HG03520 (cell line): ENCODE results near the gene HOXB4.

Source experiments
- ATAC-seq: cut with Tn5 transposase; IDR thresholded peaks from one replicate; pipeline ENCODE4 v1.9.1; 2021; ENCODE audit warnings: mild to moderate bottlenecking, moderate library complexity; ENCODE audit not compliant: unreplicated experiment

Gene HOXB4

DNA sequence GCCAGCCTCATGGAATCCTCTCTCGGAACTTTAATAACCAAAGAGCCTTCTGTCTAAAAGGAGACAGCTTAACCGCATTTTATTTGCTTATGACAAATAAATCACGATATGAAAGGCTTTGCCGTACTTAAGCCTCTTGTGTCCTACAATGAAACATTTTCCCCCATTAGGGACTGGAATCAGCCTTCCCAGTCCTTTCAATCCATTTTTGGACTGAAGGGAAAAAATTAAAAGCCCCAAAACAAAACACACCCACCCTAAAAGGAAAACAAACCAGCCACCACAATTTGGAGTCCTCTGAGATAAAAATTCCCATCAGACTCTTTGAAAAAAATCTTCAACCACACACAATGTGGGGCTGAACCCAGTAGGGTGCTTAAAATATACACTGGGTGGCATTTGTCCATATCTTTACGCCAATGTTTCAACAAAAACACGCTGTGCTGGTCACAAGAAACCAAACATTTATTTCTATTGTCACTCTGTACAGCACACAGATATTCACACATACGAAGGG, 3.0 kb downstream of the HOXB4 start:
- ATAC-seq, result no peak

DNA sequence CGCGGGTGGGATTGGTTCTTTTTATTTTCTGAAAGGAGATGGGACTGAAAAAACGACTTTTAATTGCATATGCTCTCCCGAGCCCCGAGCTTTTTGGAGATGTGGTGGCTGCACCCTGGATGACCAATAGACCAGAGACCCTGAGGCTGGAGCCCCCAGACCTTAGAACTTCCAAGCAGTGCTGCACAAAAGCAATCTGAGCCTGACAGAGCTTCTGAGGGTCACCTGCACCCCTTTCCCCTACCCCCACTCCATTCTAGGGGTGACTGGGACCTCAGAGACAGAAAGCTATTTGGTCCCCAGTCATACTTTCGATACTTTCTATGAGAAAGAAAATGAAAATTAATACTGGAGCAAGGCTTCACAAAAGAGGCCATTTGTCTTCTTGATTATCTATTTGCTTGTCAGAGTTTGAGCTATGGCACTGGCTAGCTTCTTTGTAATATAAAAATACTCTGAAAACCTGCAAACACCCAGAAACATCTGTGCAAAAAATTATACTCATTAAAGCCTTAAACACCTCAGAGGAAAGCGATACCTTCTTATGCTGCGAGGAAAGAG, 3.6 kb downstream of the HOXB4 start:
- no peak for ATAC-seq

DNA sequence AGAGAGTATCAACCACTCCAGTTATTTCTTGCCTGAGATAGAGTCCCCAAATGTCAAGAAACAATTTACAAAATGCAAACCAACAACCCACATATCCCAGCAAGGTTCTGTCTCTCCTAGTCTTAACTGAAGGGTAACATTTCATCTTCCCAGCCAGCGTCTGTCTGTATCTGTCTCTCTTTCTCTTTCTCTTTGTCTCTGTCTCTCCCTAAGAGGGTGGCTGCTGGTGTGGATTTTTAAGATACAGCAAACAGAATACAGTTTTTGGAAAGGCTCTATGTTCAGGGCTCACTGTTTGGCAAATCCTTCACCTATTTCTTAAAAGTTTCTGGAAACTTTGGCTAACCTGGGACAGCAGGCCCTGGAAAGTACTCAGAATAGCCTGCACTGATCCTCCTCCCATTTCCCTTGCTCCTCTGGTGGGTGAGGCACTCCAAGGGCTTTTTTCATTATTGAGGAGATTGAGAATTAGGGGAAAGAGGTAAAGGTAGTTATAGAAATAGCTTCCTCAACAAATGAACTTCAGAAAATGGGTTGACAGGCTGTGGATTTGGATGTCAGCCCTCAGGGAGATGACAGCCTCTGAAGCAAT, 6.2 kb downstream of the HOXB4 start:
- ATAC-seq, result no peak

DNA sequence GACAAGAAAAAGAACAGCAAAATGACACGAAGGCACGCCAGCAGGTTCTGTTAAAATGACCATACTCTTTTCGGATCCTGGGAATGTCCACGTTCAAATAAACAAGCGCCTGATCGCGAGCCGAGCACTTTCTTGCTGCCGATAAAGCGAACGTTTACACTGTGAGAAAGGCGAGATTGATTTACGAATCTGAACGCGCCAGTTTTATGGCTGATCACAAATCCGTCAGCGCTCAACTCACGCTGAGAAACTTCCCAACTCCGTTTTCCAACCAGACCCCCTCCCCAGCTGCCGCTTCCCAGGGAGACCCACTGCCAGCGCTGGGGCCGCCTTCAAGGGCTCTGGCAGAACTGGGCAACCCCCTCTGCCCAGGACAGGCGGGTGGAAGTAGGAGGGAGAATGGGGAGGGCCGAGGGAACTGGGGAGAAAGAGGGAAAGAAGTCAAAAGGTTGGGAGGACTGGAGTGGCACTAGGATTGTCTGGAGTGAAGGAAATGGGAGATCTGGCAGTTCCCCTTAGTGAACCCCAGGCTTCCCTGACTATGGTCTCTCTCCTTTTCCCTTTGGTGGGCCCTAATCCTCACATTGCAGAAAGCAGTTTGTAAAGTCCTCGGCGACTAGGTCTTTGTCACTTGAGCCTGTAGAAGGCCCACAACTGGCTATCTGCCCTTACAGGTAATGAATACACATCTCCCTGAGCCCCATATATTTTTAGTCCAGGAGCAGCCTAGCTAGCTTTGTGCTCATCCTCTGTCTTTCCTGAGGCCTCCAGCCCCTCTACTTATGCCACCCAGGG, 6.9 kb downstream of the HOXB4 start:
- no peak for ATAC-seq

DNA sequence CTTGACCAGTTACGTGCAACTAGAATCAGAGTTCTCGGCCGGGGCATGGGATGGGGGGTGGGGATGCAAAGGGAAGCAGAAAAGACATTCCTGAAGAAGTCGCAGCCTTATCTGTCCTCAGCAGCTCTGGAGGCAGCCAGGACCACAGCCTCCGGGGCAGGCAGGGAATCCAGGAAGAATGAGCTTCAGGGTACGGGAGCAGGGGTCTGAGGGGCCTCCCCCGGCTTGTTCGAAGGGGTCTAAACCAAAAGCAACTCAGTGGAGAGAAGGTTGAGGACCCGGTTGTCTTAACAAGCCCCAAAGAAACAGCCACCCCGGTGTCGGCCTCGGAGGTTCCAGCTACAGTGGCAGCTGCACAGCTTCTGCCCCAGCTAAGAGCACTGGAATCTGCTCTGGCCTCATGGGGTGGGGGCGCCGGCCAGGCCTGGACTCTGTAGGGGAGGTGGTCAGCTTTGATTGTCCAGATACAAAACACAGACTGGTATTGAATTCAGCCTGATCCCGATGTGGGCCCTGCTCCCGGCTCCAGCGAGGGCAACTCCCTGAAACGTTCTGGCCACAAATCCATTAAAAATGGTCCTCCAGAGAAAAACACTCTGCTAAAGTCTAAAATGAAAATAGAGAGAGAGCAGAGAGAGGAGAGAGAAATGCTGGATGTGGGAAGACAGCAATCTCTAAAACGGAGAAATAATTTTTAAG, 7.7 kb downstream of the HOXB4 start:
- ATAC-seq, result no peak

DNA sequence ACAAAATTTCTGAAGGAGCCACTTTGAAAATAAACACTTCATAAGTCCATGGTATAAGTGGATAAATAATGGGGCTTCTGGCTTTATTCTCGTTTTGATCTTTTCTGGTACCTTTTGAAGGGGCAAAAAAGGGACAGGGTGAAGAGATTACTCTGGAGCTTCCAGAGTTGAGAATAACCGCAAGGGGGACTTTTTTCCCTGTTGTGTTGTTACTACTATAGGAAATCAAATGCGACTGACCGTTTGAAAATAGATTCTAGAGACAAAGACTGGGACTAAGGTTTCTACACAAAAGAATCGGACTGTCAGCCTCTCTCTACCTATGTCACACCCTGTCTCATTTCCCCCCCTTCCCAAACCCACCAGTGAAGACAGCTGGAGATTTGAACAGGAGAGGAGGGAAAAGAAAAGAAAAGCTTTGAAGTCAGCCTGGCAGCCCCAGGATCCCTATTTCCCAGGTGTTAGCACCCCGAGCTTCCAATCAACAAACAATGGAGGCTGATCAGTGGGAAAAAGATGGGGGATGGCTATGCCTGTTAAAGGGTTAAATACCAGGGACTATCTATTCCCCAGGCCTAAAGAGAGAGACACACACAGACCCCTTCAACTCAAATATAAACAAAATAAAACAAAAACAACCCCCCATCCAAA, 8.4 kb downstream of the HOXB4 start:
- no peak for ATAC-seq

DNA sequence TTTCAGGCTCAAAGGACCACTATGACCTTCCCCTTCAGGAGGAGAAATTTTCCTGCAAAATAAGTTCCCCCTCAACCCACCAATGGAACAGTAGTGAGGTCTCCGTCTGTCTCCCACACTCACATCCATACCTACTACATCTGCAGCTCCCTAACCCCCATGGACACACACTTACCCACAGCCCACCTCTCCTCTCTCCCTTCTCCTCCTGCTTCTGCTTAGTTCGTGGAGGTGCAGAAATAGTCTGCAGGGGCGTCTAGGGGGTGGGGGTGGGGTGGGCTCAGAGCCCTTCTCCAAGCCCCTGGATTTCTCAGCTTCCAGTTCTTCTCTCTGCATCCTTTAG, 8.9 kb downstream of the HOXB4 start:
- ATAC-seq, result no peak

DNA sequence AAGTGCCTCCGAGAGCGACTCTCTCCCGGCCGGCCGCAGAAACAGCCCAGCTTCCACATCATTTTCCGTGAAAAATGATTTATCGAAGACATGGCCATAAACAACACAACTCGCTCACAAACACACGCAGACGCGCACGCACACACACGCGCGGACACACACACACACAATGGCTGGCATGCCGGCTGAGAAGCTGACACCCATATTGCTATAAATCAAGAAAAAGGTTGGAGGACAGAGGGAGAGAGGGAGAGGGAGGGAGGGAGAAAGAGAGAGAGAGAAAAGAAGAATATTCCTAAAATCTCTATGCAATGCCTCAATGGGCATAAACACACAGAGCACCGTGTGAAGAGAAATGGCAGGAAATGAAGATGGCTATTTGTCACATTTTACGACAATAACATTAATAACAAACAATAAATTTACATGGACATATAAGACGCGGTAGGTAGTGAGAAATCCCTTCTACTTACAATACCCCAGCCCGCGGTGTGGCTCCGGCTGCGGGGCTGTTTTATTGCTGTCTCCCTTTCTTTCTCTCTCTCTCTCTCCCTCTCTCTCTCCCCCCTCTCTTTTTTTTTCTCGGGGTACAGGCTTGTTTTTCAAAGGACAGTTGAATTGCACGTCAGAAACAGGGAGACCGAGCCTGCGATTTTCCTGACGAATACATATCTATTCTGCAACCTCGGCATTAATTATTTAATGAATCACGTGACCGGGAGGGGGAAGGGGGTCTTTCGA, 9.5 kb downstream of the HOXB4 start:
- ATAC-seq, result no peak

DNA sequence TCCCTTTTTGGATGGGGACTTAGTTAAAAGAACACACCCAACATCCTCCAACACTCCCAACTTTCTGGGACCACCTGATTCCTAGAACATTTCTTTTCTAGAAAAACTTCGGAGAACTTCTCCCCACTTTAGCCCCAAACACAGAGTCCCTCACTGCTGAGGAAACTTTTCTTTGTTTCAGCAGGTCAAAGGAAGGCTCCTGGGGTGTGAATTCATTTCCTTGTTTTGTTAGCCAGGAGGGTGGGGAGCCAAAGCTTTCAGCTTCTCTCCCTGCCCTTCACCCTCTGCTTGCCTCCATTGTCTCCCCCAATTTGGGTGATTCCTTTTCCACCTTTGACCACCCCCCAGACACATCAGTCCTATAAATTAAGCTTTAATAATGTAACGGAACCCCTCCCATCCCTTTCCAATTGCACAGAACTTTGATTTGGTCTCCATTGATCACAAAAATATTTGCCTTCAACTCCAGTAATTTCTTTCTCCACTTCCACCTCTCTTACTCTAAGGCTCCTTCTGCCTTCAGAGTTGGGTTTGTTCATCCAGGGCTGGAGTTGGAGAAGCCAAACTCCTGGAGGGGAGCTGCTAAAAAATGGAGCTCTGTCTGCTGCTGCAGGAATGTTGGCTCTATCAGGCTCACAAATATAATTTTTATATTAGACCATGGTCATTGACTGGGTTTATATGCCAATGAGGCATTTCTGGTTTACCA, 10.3 kb downstream of the HOXB4 start:
- ATAC-seq, result no peak

DNA sequence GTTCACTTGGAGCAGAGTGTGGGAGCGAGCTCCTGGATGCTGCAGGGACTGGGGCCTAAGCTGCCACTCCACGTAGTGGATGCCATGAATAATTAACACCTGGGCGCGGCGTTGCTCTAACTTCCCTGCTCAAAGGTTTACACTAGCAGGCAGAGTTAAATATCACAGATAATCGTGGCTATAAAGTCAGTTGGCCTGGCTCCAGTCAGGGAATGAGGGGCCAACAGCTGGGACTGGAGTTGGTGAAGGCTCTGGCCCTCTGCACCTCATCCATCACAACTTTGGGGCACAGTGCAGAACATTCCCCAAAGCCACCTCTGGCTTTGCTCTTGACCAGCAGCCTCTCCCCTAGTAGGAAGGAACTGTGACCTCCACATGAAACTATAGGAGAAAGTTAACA, 10.9 kb downstream of the HOXB4 start:
- no peak for ATAC-seq

DNA sequence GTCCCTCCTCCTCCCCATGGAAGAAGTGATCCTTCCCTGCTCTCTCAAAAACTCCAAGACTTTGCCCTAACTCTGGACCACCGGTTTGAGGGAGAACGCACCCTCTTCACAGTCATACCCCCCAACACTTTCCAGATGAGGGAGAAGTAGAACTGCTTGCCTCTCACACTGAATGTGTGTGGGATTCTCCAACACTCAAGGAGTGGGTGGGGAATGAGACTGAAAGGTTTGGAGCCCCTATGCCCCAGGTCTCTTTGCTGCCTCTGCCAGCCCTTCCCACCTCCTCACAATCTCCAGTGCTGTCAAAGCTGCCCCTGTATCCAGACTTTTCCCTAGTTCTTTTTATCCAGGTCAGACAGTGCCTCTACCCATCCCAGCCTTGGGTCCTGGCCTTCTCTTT, 11.4 kb downstream of the HOXB4 start:
- ATAC-seq, result no peak

DNA sequence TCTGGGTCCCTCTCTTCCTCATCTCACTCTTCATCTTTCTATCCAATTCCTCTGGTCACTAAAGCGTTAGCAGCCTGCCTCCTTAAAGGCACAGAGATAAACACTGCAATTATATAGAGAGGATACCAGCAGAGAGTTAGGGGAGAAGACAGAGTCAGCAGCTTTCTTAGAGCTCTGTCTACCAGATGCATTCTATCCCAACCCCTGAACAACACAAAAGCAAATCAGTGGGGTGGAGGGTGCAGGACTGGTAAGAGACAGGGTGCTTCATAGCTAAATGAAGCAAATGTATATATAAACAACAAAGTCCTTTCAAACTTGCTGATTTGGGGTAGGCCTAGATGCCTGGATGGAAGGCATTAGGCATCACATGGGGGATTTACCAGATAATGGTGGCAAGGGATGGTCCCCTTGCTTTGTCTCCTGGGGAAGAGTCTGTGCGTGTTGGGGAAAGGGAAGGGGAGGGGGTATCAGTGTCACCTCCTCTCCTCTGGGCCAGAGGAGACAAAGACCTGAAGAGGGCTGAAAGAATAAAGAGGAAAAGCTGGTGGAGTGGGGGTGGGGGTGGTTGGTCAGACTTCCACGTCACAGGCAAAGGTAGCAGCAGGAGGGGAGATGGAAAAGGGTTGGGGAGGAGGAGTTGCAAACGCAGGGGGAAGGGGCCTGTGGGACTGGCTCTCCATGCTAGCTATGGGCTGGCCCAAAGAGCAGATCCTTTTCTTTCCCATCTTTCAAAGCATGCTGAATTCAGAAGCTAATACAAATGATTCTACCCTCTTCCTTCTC, 12.0 kb downstream of the HOXB4 start:
- ATAC-seq, result no peak

DNA sequence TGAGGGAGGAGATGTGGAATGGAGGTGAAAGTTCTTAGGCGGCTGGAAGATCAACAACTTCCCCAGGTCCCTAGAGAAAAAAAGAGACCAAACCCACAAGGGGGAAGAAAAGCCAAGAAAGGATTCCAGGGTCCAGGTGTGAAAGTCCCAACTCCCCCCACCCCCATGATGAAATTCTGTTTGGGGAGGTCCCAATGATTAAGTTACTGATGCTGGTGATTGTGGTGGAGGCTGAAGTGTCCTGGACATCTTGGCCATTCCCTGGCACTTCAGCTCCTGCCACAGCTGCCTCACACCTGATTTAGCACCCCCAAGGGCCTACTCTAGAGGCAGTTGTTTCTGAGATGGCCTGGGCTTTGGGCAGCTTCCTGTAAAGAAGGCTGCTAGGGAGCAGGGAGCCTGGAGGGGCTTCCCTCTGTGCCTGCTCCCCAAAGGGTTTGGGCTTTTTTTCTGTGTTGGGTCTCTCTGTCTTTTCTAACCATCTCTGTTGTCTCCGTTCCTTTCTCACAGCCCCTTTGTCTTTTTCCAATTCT, 13.1 kb downstream of the HOXB4 start:
- ATAC-seq, result no peak

DNA sequence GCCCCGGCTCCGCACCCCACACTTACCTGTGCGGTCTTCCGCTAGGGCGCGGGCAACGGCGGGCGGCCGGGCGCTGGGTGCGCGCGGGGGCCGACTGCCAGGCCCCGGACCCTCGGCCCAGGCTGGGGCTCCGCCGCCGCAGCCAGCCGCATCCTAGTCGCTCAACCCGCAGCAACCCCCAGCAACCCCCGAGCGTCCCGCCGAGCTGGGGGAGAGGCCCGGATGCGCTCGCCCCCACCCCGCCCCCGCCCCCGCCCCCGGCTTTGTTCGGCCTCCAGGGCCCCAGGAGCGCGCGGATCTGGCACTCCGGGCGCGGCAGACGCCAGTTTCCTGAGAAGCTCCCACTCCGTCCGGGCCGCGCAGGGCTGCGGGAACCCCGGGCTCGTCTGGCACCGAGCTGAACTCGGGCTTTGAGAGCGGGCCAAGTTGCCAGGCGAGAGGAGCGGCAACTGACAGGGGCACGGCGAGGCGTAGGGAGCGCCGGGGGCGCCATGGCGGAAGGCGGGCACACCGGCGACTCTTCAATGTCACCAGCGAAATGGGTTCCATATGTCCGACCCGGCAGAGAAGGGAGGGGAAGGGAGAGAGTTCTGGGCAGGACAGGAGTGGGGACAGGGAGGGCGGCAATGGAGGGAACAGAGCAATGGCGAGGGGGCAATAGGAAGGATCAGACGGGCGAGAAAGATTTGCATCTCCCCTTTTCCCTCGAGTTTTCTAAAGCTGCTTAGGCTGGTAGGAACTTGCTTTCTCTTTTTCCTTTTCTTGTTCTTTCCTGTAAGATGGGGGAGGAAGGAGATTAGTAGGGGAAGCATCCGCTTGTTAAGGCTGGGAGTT, 13.7 kb downstream of the HOXB4 start:
- ATAC-seq, result no peak

DNA sequence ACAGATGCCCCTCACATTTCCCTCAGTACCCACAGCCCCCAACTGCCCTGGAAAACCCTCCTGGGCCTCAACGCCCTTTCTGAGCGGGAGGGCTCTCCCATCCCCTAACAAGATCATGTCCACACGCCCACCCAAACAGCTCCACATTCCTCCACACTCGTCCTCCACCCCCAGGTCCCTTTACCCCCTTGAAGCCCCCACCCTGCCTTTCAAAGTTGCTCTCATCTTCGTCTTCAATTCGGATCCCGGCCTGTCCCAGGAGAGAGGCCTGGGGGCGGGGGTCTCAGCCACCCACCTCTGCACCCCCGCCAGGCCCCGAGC, 14.3 kb downstream of the HOXB4 start:
- no peak for ATAC-seq

DNA sequence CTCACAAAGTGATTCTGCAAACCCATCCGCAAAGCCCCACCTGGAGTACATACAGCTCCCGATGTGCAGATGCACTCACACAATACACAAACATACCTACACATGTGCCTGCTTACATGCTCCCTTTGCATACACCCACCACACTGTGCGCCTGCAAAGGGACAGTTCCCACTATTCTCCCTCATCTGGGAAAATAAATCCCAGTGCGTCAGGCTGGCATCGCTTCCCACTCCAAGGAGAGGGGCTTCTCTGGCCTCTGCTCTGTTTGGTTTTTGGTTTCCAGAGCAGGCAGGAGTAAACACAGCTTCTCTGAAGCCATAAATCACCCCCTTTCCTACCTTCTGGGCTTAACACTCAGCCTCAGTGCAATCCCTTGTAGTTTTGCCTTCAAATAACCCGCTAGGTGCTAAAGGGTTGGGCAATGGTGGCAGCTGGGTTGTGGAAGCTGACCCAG, 14.7 kb downstream of the HOXB4 start:
- ATAC-seq, result no peak

DNA sequence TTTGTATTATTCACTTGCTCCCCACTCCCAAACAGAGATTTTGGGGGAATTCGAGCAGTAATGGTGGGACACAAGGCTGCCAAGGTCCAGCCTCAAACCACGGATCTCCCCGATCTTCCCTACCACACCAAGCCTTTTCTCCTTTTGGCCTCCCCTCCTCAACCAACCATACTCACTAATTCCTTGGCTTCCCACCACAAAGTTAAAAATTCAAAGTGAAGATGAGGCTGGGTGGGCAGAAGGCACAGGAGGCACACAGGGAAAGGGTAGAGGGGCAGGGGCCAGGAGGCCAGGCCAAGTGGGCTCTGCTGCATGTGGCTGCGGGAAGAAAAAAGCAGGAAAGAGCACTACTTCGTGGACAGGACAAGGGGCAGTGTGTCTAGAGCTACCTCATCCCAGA, 15.2 kb downstream of the HOXB4 start:
- ATAC-seq, result no peak
